ENCODE measurements around the gene ITGA2B.
"Not testable (repeated sequence)": the region's sequence is repeated elsewhere in the genome, so short reads cannot be mapped to it uniquely, and the experiment has no call there.

Gene ITGA2B

GRCh38 chr17:44333371-44333770 lies 56.1 kb downstream of the ITGA2B start:
- in situ Hi-C loops (cut with MboI; ENCODE audit: low sequenced_read_pairs): no loop called here

- in situ Hi-C loops (cut with MboI; ENCODE audit: low sequenced_read_pairs): no loop called here
Measured at GRCh38 chr17:44331249-44331760, 58.1 kb downstream of the ITGA2B start.

- in situ Hi-C loops (cut with MboI; ENCODE audit: low sequenced_read_pairs): not testable (repeated sequence)
Measured at GRCh38 chr17:44330263-44330662, 59.2 kb downstream of the ITGA2B start.

- in situ Hi-C loops (cut with MboI; ENCODE audit: low sequenced_read_pairs): loop anchor here (10.0 kb wide), 1 partner anchor 105 kb away; no protein-coding TSS in a partner anchor
Measured at GRCh38 chr17:44329516-44329915, 59.9 kb downstream of the ITGA2B start.

GRCh38 chr17:44327715-44328449 lies 61.6 kb downstream of the ITGA2B start:
- in situ Hi-C loops (cut with MboI; ENCODE audit: low sequenced_read_pairs): loop anchor here (10.0 kb wide), 1 partner anchor 103 kb away; no protein-coding TSS in a partner anchor

- in situ Hi-C loops (cut with MboI; ENCODE audit: low sequenced_read_pairs): loop anchor here (10.0 kb wide), 1 partner anchor 102 kb away; no protein-coding TSS in a partner anchor
Measured at GRCh38 chr17:44326861-44327444, 62.5 kb downstream of the ITGA2B start.

GRCh38 chr17:44324571-44325275 lies 64.7 kb downstream of the ITGA2B start, which contains the start of gene SLC25A39:
Gene SLC25A39, minus strand, starts transcription at chr17:44324823. Its CDS starts 1,261 bp downstream, at chr17:44323562.
- in situ Hi-C loops (cut with MboI; ENCODE audit: low sequenced_read_pairs): loop anchor here (10.0 kb wide), 1 partner anchor 100 kb away; no protein-coding TSS in a partner anchor

- in situ Hi-C loops (cut with MboI; ENCODE audit: low sequenced_read_pairs): loop anchor here (10.0 kb wide), 1 partner anchor 99 kb away; no protein-coding TSS in a partner anchor
Measured at GRCh38 chr17:44324092-44324570, 65.3 kb downstream of the ITGA2B start.

GRCh38 chr17:44323359-44324091 lies 65.9 kb downstream of the ITGA2B start:
- in situ Hi-C loops (cut with MboI; ENCODE audit: low sequenced_read_pairs): loop anchor here (10.0 kb wide), 1 partner anchor 99 kb away; no protein-coding TSS in a partner anchor

- in situ Hi-C loops (cut with MboI; ENCODE audit: low sequenced_read_pairs): loop anchor here (10.0 kb wide), 1 partner anchor 98 kb away; no protein-coding TSS in a partner anchor
Measured at GRCh38 chr17:44322236-44322895, 67.1 kb downstream of the ITGA2B start.
